Endothelial cell of umbilical vein (primary cell): Measurements from ENCODE around the gene CFLAR. TPM values are rescaled to one million over a fixed set of nuclear protein-coding genes. Genes with fewer than 3 reads are reported as not detected.

ENCODE experiments used
- BruUV-seq: library from RNA; stranded (reverse); fragments of 400-500 nt; replicated peaks from 2 replicates; lab custom pipeline; 2021; lab: Mats Ljungman, UMichigan
- CTCF ChIA-PET: fragments of 300-600, 350-600 bp; sonication (Branson Sonifier 250); formaldehyde crosslinking; loops from one replicate; lab custom pipeline; 2021; ENCODE audit warnings: antibody characterized with exemption, inconsistent platforms; lab: Charles Lee
- POLR2A ChIA-PET: fragments of 300-600, 350-600 bp; sonication (Branson Sonifier 250); formaldehyde crosslinking; loops from one replicate; lab custom pipeline; 2021; ENCODE audit warnings: antibody characterized with exemption, inconsistent platforms; lab: Charles Lee
- DNase-seq: peaks from one replicate; pipeline ENCODE4 v3.0.0-alpha.2; 2011; ENCODE audit warnings: low read depth, low spot score
- FAIRE-seq: peaks from 2 replicates; lab custom pipeline; 2011; peaks lifted over from hg19 to GRCh38; lab: Jason Lieb, UNC
- H2AFZ ChIP-seq: 2 replicates; pipeline ENCODE4 v1.6.0; 2012; ENCODE audit warnings: low read depth, low read length, control low read depth, inconsistent platforms
- H3K27ac ChIP-seq: 2 replicates; pipeline ENCODE4 v1.5.1; 2011; ENCODE audit warnings: low read depth, mild to moderate bottlenecking, control low read depth, low read length, moderate library complexity; ENCODE audit not compliant: insufficient read depth
- H3K27me3 ChIP-seq, 2 experiments: 2 replicates each; pipeline versions ENCODE4 v1.6.0 to v1.6.1; 2011; ENCODE audit warnings: low read length in 2 of 2, mixed read lengths in 1 of 2; ENCODE audit not compliant: control insufficient read depth in 2 of 2, insufficient read depth in 2 of 2
- H3K36me3 ChIP-seq, 2 experiments: 2 replicates in 1 of 2; 3 replicates in 1 of 2; pipeline ENCODE4 v1.5.1; 2011; ENCODE audit warnings: low read length in 2 of 2, mild to moderate bottlenecking in 1 of 2, moderate library complexity in 1 of 2; ENCODE audit not compliant: control insufficient read depth in 2 of 2, insufficient read depth in 2 of 2; ENCODE audit errors: extremely low read depth in 1 of 2
- H3K4me1 ChIP-seq: 3 replicates; pipeline ENCODE4 v1.5.1; 2011; ENCODE audit warnings: mild to moderate bottlenecking, low read length; ENCODE audit not compliant: control insufficient read depth, insufficient read depth; ENCODE audit errors: extremely low read depth
- H3K4me2 ChIP-seq: 2 replicates; pipeline ENCODE4 v1.6.1; 2011; ENCODE audit warnings: low read length, control low read depth, mixed read lengths; ENCODE audit not compliant: insufficient read depth
- H3K4me3 ChIP-seq, 3 experiments: fragments of 200-600 bp in 1 of 3; sonication (generic), shearing (Covaris generic) in 1 of 3; replicated peaks in 1 of 3; 2 replicates each; pipeline ENCODE4 v1.5.1; 2011 to 2016; ENCODE audit warnings: control low read depth in 3 of 3, low read length in 3 of 3, mild to moderate bottlenecking in 2 of 3, inconsistent platforms in 1 of 3, low read depth in 1 of 3, moderate library complexity in 1 of 3; ENCODE audit not compliant: insufficient read depth in 1 of 3
- H3K79me2 ChIP-seq: 2 replicates; pipeline ENCODE4 v1.6.0; 2012; ENCODE audit warnings: low read length, inconsistent platforms; ENCODE audit not compliant: control insufficient read depth, insufficient read depth
- H3K9ac ChIP-seq: replicated peaks from 2 replicates; pipeline ENCODE3; 2011; ENCODE audit warnings: low read length, control low read depth; ENCODE audit not compliant: insufficient read depth; ENCODE audit errors: extremely low read depth
- H3K9me1 ChIP-seq: replicated peaks from 3 replicates; pipeline ENCODE4 v1.6.0; 2011; ENCODE audit warnings: mild to moderate bottlenecking, low read length; ENCODE audit not compliant: control insufficient read depth, insufficient read depth; ENCODE audit errors: extremely low read depth
- H3K9me3 ChIP-seq: replicated peaks from 2 replicates; pipeline ENCODE4 v1.5.1; 2012; ENCODE audit warnings: low read length, inconsistent platforms; ENCODE audit not compliant: control insufficient read depth, insufficient read depth
- H4K20me1 ChIP-seq: replicated peaks from 2 replicates; pipeline ENCODE3; 2011; ENCODE audit warnings: mild to moderate bottlenecking, low read length; ENCODE audit not compliant: control insufficient read depth, insufficient read depth; ENCODE audit errors: extremely low read depth
- CTCF ChIP-seq, 2 donors: IDR thresholded peaks; 1 replicate in 1 of 2; 2 replicates in 1 of 2; pipeline ENCODE4 v1.5.1; 2011; ENCODE audit warnings: low read length in 2 of 2, mild to moderate bottlenecking in 2 of 2, moderate library complexity in 2 of 2, control low read depth in 1 of 2, inconsistent platforms in 1 of 2, low read depth in 1 of 2; ENCODE audit not compliant: insufficient read depth in 1 of 2; ENCODE audit errors: extremely low read depth in 1 of 2
- EZH2 ChIP-seq: IDR thresholded peaks from 2 replicates; pipeline ENCODE4 v1.6.1; 2012; ENCODE audit warnings: borderline replicate concordance, low read depth, mild to moderate bottlenecking, moderate library complexity, low read length, inconsistent platforms; ENCODE audit not compliant: severe bottlenecking
- FOS ChIP-seq: IDR thresholded peaks from 2 replicates; pipeline ENCODE4 v1.6.1; 2011; ENCODE audit warnings: mild to moderate bottlenecking, low read length, moderate library complexity, borderline replicate concordance; ENCODE audit not compliant: insufficient read depth
- GATA2 ChIP-seq: IDR thresholded peaks from 2 replicates; pipeline ENCODE4 v1.7.0; 2011; ENCODE audit warnings: low read depth, mild to moderate bottlenecking, moderate library complexity, mixed read lengths, low read length; ENCODE audit not compliant: insufficient read length, insufficient read depth
- JUN ChIP-seq: IDR thresholded peaks from 2 replicates; pipeline ENCODE4 v1.6.1; 2011; ENCODE audit warnings: borderline replicate concordance, low read depth; ENCODE audit not compliant: insufficient read length, insufficient read depth
- MAX ChIP-seq: IDR thresholded peaks from 2 replicates; pipeline ENCODE4 v1.6.1; 2011; ENCODE audit not compliant: insufficient read depth, insufficient read length
- MYC ChIP-seq: IDR thresholded peaks from one replicate; pipeline ENCODE4 v1.6.1; 2011; ENCODE audit warnings: mild to moderate bottlenecking, low read depth, low read length
- POLR2A ChIP-seq: IDR thresholded peaks from 2 replicates; pipeline ENCODE4 v1.6.1; 2012; ENCODE audit warnings: low read depth, mild to moderate bottlenecking, control low read depth, low read length
- POLR2AphosphoS5 ChIP-seq: IDR thresholded peaks from 2 replicates; pipeline ENCODE4 v1.6.1; 2012; ENCODE audit warnings: low read depth, mild to moderate bottlenecking, control low read depth, low read length, moderate library complexity; ENCODE audit not compliant: insufficient read depth
- dilution Hi-C: fragments of 300-500 bp; cut with MboI; formaldehyde crosslinking; loops from one replicate; pipeline ENCODE4 v1.15.0; 2019; ENCODE audit warnings: low sequenced_read_pairs; ENCODE audit not compliant: extremely low pct_ligation_motif_present
- intact Hi-C: fragments of 100-400 bp; cut with micrococcal nuclease; formaldehyde crosslinking; loops from one replicate; pipeline ENCODE4 v1.10.0; 2022
- polyA plus RNA-seq, 4 experiments: library from polyadenylated mRNA; depleted of rRNA in 3 of 4; stranded (reverse) in 3 of 4; unstranded in 1 of 4; fragments of >200 nt; gene quantifications; 2 replicates each; pipeline versions ENCODE4 v1.2.1 to v1.2.3, GENCODE V29; 2011 to 2012; ENCODE audit warnings: missing spikeins in 1 of 4
- total RNA-seq: library from RNA; stranded (reverse); gene quantifications from 2 replicates; pipeline ENCODE4 v1.2.3, GENCODE V29; 2021

The CFLAR gene
- total and polyA plus RNA-seq, 2 donors (not counting 3 experiments of a cell fraction or from before 2014, with no cell fraction given): 104 to 260 TPM

GRCh38 chr2:201199847-201200246, 83.9 kb downstream of the CFLAR start:
- H4K20me1 ChIP-seq: no peaks in the 10 kb centered on the region
- ChIA-PET POLR2A (no interaction called here), CTCF (no interaction called here)
- no peak overlapping the region for H2AFZ ChIP-seq
- H3K4me1 ChIP-seq: no peaks in the 10 kb centered on the region
- no TSS peak for BruUV-seq
- H3K79me2 ChIP-seq: no peaks in the 10 kb centered on the region
- DNase-seq (no peak), FAIRE-seq (no peak)
- H3K4me2 ChIP-seq: no peak overlapping the region
- no peak overlapping the region for H3K4me3 ChIP-seq
- intact Hi-C loops (no loop called here), dilution Hi-C loops (loop anchor here (25.0 kb wide), 1 partner anchor 288 kb away; no protein-coding TSS in a partner anchor)
- no peak overlapping the region for H3K9ac ChIP-seq
- H3K9me3 ChIP-seq: no peaks in the 10 kb centered on the region
- peaks cover 10 to 17% of the 10 kb centered on the region in 2 experiments for H3K36me3 ChIP-seq
- no peak overlapping the region for H3K27ac ChIP-seq
- H3K9me1 ChIP-seq: no peaks in the 10 kb centered on the region
- H3K27me3 ChIP-seq: no peaks in the 10 kb centered on the region
- TF ChIP-seq POLR2AphosphoS5 (no peak), POLR2A (no peak), JUN (no peak), MYC (no peak), MAX (no peak), FOS (no peak), GATA2 (no peak), CTCF (IDR thresholded peaks at IDR 0.05; ENCODE audit: extremely low read depth in 1 of 2, insufficient read depth in 1 of 2, low read depth in 1 of 2, low read length in 2 of 2) (no peak), EZH2 (no peak)
